HG02763 (cell line): Measurements from ENCODE around the gene KCNQ4.
A peak's percentile ranks its signal among the peaks of the same experiment; 100 is the strongest.

ENCODE experiments used
- ATAC-seq: cut with Tn5 transposase; IDR thresholded peaks from one replicate; pipeline ENCODE4 v1.9.1; 2021; ENCODE audit warnings: mild to moderate bottlenecking, moderate library complexity; ENCODE audit not compliant: unreplicated experiment

KCNQ4 gene

DNA sequence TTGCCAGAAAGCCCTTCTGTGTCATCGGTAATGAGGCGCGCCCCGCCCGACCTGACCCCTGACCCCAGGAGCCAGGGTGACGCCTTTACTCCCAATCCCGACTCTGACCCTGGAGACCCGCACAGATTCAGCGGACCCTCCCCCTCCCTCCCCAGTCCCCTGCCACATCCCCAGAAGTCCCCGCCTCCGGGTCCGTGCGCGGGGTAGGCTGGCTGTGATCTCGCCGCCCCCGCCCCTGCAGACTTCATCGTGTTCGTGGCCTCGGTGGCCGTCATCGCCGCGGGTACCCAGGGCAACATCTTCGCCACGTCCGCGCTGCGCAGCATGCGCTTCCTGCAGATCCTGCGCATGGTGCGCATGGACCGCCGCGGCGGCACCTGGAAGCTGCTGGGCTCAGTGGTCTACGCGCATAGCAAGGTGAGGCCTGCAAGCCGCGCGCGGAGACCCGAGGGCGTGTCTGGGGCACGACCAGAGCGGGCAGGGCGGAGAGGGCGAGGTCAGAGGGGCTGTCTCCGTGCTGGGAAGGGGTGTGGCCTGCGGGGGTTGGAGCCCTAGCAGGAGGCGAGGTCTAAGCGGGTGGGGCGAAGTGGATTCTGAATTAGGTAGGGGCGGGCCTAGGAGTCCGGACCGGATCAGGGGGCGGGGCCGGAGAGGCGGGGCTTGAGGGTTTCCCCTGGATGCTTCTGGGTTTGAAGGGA is 34.8 kb downstream of the KCNQ4 start:
- ATAC-seq, result peak; percentile 51

DNA sequence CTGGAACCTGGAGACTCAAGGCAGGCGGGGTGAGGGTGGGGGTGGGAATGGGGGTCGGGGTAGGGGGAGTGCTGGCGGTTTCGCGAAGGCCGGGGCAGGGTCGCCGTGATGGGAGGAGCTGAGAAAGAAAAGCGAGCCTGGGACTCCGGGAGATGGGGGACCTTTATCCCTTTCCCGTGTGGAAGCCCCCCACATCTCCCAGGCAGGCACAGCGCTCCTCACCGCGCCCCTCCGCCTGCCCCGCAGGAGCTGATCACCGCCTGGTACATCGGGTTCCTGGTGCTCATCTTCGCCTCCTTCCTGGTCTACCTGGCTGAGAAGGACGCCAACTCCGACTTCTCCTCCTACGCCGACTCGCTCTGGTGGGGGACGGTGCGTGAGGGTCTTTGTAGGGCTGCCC is 35.5 kb downstream of the KCNQ4 start:
- no peak for ATAC-seq

DNA sequence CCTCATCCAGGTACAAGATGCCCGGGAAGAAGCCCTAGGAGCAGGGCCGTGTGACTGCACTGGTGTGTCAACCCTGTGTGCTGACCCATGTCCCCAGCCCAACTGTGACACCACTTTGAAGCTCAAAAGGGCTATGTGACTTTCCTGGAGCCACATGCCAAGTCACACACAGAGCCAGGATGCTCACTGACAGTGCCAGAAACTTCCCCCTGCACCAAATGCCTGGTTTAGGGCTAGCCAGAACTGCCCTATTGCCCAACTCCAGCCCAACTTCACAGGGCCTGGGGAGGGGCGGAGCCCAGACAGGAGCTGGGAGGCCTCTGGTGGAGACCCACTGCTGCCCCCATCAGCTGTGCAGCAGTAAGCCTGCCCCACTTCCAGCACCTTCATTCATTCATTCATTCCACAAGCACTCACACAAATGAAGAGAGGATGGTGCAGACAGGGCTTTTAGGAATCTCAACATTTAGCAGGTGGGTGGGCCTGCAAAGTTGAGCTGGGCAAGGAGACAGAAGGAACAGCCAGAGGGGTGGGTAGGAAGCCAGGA is 36.7 kb downstream of the KCNQ4 start:
- ATAC-seq, result no peak

DNA sequence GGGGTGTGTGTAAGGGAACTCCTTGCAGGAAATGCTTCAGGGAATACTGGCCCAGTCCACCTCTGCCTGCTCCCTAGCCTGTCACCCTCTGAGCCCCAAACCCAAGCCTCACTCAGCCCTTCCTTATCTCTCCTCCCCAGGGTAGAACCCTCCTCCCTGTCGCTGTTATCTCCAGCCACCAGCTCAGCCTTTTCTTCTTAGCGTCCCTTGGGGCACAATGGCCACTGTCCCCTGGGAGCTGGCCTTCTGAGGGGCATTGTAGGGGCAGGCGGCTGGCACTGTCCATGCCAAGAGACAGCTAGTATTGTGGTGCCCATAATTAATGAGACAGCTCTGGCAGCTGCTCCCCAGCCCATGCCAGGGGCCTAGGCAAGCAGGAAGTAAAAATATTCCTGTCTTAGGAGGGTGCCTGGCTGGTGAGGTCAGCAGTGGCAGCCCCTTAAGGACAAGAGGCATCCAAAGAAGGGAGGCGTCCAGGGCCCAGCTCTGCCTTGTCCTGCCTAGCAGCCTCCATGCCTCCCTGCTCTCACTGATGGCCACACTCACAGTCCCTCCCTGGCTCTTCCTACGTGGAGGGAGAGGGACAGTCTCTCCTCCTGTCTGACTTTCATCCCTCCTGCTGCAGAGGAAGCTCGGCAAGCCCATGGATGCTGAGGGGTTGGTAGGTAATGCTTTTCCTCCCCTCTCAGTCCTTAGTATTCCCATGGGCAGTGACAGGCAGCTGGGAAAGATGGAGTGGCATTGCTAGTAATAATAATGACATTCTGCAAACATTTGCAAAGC is 37.5 kb downstream of the KCNQ4 start:
- ATAC-seq, result no peak

DNA sequence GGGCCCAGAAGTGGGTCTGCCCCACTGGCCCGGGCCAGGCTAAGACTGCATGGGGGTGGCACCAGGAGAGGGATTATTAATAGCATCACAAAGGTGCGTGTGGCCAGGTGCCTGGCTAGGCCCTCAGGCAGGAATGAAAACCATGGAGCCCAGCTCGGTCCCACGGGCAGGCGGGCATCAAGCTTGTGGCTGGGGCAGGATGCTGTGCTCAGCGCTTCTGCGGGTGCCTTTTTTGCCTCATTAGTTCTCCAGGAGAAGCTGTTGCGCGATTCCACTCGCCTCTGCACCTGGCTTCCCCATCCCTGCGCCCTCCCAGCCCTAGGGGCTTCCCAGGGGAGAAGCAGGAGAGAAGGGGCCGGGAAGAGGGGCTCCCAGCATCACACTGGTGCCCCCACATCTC is 39.3 kb downstream of the KCNQ4 start:
- no peak for ATAC-seq

DNA sequence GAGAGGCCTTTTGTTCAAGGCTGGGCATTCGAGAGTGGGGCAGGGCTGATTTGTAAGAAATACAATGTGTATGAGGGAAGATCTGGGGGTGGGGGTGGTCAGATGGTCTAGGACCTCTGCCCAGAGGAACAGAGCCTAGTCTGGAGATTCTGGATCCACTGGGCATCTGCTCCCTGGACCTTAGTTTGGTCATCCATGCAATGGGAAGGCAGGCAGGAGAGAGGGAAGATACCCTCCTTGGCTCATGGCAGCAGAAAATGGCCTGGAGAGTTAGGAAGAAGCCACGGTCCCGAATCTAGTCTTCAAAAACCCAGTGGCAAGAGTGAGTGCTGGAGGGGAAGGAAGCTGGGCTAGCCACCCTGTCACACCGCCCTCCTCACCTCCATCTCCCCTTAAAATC is 39.8 kb downstream of the KCNQ4 start:
- ATAC-seq, result no peak

DNA sequence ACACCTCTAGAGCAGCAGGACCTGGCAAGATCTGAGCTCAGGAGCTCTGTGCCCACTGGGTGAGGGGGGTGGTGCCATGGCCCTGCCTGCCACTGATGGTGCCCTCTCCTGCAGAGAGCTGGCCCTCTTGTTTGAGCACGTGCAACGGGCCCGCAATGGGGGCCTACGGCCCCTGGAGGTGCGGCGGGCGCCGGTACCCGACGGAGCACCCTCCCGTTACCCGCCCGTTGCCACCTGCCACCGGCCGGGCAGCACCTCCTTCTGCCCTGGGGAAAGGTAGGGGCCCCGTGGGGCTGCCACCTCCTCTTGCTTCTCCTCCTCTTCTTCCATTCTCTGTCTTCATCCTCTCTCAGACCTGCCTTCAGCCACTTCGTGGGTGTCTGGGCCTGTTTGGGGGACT is 40.4 kb downstream of the KCNQ4 start:
- ATAC-seq, result no peak

DNA sequence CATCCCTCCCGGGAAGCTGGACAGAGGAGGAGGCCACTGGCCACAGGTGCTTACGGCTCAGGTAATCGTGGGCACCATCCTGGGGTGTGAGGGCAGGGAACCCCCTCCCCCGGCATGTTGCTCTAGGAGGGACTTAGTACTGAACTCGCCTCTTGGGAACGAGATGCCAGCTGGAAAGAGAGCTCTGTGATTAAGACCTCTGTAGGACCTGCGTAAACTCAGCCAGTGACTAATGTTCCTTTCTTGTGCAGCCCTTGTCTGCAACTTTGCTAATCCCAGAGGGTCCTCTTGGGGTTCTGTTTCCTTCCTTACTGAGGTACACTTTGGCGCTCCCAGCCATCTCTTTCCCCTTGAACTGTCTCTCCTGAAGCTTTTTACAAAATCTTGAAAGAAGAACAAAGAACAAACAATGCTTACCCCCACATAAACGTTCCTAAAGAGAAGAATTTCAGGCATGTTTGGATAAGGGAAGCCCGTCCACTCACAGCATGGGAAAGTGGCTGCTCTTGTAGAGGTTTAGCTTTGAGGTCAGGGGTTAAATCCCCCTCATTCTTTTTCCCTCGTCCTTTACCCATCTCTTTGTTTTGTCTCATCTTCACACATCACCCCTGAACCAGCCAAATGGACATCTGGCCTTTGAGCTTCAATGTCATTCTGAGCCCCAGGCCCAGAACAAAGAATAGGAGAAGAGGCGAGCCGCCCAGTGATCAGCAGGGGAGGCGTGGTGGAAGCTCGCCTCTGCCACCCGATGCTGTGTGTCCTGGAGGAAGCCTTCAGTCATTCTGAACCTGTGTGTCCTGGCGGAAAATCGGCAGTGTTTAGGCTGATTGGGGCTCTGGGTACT is 41.2 kb downstream of the KCNQ4 start:
- no peak for ATAC-seq

DNA sequence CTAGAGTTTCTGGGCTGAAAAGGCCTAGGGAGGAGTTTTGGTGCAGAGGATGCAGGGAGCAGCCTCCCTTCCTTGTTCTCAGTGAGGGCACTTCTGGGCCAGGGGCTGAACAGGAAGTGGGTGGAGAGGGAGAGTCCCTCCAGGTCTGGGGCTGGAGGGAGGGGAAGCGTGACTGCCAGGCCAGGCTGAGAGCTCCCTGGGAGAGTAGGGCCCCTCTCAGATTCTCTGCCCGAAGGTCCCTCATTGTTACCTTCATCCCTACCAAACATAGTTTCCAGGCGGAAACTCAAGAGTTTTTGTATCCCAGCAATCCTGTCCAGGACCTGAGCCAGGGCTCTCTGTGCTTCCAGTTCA is 41.8 kb downstream of the KCNQ4 start:
- ATAC-seq, result peak; percentile 51

DNA sequence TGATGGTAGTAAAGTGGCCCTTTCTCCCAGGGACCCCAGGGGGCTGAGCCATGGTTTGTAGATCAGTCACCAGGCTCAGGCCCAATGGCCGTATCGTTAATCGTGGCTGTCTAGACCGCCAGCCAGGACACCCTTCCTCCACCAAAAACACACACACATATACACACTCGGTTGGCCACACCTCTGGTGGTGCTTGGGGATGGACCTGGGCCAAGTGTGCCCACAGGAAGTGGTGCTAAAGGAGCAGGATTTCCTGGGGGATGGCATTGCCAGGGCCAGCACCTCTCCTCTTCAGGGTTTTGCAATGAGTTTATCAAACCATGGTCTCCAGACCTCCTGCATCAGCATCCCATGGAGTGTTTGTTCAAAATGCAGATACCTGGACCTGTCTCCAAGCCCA is 42.4 kb downstream of the KCNQ4 start:
- ATAC-seq, result no peak

DNA sequence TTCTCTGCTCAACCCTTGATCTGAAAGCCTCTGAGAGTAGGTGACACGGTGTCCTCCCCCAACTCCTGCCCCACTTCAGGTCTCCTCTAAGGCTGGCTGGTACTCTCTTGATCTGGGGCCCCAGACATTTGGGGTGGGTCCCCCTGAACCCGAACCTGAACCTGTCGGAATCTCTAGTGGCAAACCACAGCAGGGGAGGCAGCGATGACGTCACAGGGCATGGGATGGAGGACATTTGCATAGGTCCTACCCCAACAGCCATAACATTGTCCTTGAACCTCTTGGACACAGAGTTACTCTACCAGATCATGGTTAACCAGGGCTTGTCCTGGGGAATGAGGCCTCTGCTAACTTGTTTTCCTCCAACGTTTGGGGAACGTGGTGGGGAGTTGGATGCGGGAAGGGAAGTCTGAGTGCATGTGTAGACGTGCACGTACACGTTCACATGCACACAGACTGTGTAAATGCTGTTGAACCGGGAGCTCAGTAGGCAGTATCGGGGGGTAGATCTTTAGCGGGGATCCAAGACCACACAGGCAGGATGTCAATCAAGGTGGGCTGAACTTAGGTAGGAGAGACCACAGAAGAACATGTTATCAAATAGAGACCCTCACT is 46.2 kb downstream of the KCNQ4 start:
- no peak for ATAC-seq

DNA sequence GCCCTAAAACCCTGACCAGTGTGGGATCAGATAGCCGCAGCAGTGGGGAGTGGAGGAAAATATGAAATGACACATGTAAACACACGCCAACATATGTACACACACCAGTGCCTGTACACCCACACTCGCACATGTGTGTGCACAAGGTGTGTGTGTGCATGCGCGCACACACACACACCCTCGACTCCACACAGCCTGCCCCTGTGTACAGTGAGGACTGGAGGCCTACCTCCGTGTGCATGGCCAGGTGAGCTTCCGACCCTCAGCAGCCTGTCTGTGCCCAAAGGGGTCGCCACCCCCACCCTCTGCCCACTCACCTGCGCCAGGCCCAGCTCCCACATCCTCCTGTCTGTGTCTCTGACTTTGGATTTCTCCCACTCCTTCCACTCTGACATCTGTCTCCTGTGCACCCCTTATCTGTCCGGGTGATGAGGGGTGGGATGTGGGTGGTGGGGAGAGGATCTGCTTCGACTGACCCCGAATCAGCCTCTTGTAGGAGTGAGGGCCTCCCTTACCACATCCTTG is 46.9 kb downstream of the KCNQ4 start:
- ATAC-seq, result no peak

DNA sequence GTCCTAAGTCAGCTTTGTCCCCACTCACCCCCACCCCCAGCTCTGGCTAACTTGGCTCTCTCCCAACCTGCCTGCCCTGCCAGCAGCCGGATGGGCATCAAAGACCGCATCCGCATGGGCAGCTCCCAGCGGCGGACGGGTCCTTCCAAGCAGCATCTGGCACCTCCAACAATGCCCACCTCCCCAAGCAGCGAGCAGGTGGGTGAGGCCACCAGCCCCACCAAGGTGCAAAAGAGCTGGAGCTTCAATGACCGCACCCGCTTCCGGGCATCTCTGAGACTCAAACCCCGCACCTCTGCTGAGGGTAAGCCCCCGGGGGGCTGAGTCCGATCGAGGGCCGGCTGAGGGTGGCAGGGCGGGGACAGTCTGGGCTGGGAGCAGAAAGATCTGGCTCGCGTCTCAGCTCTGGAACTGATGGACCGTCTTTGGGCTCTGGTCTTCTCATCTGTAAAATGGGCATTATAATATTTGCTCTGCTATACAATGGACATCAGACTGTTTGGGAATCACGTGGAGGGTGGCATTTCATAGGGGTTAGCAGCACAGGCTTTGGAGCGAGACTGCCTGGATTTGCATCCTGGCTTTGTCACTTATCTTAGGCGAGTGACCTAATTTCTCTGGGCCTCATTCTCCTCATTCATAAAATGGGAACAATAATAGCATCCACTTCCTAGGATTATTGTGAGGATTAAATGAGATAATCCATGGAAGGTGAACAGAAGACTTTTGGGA is 47.6 kb downstream of the KCNQ4 start:
- ATAC-seq, result no peak

DNA sequence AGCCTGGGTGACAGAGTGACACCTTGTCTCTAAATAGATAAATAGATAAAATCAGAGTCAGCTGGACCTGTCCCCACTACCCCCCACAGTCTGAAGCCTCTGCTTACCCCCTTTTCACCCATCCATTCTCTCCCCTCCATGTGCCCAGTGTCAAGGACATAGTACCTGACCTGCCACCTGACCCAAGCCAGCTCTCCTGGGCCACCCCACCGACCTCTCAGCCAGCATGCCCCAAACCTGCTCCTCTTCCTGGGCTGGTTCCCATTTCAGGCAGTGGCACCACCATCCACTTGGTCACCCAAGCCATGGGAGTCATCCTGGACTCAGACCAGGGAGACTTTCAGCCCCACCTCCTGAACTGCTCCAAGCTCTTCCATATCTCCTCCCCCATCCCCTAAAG is 50.4 kb downstream of the KCNQ4 start:
- no peak for ATAC-seq

DNA sequence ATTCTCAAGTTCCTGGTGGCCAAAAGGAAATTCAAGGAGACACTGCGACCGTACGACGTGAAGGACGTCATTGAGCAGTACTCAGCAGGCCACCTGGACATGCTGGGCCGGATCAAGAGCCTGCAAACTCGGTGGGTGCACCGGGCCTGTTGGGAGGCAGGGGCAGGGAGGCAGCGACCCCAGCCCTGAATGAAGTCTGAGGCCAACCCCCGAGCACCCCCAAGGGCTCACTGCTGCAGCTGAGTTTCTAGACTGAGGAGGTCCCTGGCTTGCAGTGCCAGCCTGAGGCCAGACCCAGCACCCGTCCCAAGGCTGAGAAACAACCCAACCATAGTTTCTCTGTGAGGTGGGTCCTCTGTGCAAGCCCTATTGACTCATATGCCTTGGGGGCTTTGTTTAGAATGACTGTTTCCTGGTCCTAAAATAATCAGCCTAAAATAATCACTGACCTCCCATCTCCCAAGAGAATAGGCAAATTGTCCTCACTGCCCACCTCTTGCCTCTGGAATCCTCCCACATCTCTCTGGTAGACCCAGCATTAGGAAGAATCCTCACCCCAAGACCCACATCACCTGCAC is 51.5 kb downstream of the KCNQ4 start:
- ATAC-seq, result no peak

DNA sequence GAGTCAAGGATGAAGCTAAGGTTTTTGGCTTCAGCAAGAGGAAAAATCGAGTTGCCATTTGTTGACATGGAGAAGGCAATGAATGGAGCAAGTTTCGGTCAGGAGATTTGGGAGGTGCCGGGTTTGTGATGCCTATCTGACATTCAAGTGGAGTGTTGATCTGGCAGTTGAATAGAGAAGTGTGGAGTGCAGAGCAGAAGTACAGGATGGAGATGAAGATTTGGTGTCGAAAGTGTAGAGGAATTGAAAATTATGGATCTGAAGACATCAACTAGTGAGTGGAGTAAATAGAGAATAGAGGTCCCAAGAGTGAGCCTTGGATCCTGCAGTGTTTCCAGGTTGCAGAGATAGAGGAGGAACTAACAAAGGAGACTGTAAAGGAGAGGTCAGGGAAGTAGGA is 52.7 kb downstream of the KCNQ4 start:
- no peak for ATAC-seq

DNA sequence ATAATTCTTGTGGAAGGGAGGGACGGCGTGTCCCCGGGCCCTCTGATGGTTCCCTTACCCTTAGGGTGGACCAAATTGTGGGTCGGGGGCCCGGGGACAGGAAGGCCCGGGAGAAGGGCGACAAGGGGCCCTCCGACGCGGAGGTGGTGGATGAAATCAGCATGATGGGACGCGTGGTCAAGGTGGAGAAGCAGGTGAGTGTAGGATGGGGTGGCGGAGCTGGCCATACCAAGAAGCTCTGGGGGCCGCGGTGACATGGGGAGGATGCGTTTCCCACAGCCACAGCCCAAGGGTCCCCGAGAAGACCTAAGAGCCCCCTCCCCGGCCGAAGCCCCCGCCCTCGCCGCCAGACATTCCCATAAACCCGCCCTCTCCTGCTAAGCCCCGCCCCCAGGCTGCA is 54.0 kb downstream of the KCNQ4 start:
- ATAC-seq, result no peak

DNA sequence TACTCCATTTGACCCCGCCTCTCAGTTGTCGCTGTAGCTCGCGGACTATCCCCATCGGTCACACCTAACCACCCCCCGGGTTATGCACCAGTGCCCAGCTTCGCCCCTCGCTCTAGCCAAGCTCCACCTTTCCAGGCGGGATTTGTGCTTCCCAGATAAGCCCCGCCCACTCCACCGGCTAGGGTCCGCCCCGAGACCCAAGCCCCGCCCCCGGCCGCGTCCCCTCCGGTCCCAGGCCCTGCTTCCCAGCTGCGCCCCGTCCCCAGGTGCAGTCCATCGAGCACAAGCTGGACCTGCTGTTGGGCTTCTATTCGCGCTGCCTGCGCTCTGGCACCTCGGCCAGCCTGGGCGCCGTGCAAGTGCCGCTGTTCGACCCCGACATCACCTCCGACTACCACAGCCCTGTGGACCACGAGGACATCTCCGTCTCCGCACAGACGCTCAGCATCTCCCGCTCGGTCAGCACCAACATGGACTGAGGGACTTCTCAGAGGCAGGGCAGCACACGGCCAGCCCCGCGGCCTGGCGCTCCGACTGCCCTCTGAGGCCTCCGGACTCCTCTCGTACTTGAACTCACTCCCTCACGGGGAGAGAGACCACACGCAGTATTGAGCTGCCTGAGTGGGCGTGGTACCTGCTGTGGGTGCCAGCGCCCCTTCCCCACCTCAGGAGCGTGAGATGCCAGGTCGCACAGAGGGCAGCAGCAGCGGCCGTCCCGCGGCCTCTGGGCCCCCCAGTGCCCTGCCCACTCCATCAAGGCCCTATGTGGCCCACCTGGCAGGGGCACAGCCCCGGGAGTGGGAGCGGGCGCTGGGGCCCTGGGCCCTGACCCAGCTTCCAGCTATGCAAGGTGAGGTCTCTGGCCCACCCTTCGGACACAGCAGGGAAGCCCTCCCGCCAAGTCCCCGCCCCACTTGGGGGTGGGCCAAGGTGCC is 54.7 kb downstream of the KCNQ4 start:
- ATAC-seq, result no peak
